Endothelial cell (in vitro differentiated cells): ENCODE measurements around the gene CTNNA2. TPM values are rescaled to one million over a fixed set of nuclear protein-coding genes. Genes with fewer than 3 reads are reported as not detected.
A peak's percentile ranks its signal among the peaks of the same experiment; 100 is the strongest.

Experiments
- DNase-seq: peaks from one replicate; pipeline ENCODE4 v3.0.0; 2021; ENCODE audit warnings: low spot score
- H3K27ac Mint-ChIP-seq: one replicate; pipeline ENCODE4 v1.8.0; 2021; ENCODE audit warnings: mixed read lengths, inconsistent platforms; ENCODE audit not compliant: unreplicated experiment
- H3K27me3 Mint-ChIP-seq: one replicate; pipeline ENCODE4 v1.8.0; 2021; ENCODE audit warnings: mild to moderate bottlenecking, moderate library complexity, mixed read lengths, inconsistent platforms; ENCODE audit not compliant: unreplicated experiment
- H3K36me3 Mint-ChIP-seq: one replicate; pipeline ENCODE4 v1.8.0; 2021; ENCODE audit warnings: mild to moderate bottlenecking, low read depth, mixed read lengths, inconsistent platforms; ENCODE audit not compliant: unreplicated experiment
- H3K4me1 Mint-ChIP-seq: one replicate; pipeline ENCODE4 v1.8.0; 2021; ENCODE audit warnings: mild to moderate bottlenecking, mixed read lengths, inconsistent platforms; ENCODE audit not compliant: unreplicated experiment
- H3K4me3 Mint-ChIP-seq: one replicate; pipeline ENCODE4 v1.8.0; 2021; ENCODE audit warnings: mild to moderate bottlenecking, mixed read lengths, inconsistent platforms; ENCODE audit not compliant: unreplicated experiment
- H3K9me3 Mint-ChIP-seq: one replicate; pipeline ENCODE4 v1.8.0; 2021; ENCODE audit warnings: mixed read lengths, inconsistent platforms; ENCODE audit not compliant: unreplicated experiment
- total RNA-seq: library from RNA; stranded (reverse); fragmentation: NEBNext Ultra II Directional; extraction: Animal tissue kit (Norgen Biotek cat#: 25700); gene quantifications from one replicate; pipeline ENCODE4 v1.2.1, GENCODE V29; 2021; ENCODE audit not compliant: unreplicated experiment
- TF ChIP-seq, protein P1 (sequence below): fragments of 200-600 bp; sonication (generic); IDR thresholded peaks from one replicate; pipeline ENCODE4 v1.5.0; 2021; ENCODE audit warnings: antibody characterized with exemption; ENCODE audit not compliant: unreplicated experiment

CTNNA2 gene
- total RNA-seq, 1 donor from 2014 or later: 4.7 TPM

DNA sequence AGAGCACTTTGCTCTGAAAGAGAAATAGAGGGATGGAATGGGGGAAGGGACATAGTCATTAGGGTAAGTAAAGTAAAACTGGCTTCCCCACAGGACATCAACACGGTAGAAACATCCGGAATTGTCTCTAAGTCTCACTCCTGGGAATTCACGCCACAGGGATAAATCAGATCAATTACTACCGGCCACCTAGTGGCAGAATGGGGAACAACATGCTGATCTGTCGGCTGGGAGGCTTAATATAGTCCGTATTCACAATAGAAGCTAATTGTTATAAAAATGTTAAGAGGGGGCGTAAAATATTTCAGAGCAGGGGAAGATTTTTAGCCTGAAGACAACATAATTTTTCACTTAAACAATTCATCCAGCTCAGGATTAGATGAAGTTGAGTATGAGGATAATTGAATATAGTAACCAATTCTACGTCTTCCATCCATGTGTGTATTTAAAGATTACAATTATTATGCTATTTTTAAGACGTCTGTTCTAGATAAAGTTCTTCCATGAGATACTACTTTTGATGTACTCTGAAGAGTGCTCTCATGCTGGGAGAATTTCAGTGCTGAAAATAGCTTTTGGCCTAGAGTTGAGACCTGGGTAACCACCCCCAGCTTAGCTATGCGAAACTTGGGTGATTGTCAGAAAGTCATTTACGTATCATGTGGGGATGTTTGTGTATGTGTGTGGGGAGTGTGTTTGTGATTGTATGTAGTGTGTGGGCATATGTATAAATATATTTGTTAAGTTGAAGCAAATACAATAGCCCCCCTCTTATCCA, 726.0 kb downstream of the CTNNA2 start:
- DNase-seq: peak; percentile 63
- Mint-ChIP-seq H3K9me3 (no peaks in the 10 kb centered on the region), H3K36me3 (no peaks in the 10 kb centered on the region), H3K27me3 (peaks cover 2% of the 10 kb centered on the region), H3K4me3 (no peak overlapping the region), H3K27ac (no peak overlapping the region), H3K4me1 (no peaks in the 10 kb centered on the region)
- TF ChIP-seq, protein P1, sequence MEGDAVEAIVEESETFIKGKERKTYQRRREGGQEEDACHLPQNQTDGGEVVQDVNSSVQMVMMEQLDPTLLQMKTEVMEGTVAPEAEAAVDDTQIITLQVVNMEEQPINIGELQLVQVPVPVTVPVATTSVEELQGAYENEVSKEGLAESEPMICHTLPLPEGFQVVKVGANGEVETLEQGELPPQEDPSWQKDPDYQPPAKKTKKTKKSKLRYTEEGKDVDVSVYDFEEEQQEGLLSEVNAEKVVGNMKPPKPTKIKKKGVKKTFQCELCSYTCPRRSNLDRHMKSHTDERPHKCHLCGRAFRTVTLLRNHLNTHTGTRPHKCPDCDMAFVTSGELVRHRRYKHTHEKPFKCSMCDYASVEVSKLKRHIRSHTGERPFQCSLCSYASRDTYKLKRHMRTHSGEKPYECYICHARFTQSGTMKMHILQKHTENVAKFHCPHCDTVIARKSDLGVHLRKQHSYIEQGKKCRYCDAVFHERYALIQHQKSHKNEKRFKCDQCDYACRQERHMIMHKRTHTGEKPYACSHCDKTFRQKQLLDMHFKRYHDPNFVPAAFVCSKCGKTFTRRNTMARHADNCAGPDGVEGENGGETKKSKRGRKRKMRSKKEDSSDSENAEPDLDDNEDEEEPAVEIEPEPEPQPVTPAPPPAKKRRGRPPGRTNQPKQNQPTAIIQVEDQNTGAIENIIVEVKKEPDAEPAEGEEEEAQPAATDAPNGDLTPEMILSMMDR: peak; percentile 92

DNA sequence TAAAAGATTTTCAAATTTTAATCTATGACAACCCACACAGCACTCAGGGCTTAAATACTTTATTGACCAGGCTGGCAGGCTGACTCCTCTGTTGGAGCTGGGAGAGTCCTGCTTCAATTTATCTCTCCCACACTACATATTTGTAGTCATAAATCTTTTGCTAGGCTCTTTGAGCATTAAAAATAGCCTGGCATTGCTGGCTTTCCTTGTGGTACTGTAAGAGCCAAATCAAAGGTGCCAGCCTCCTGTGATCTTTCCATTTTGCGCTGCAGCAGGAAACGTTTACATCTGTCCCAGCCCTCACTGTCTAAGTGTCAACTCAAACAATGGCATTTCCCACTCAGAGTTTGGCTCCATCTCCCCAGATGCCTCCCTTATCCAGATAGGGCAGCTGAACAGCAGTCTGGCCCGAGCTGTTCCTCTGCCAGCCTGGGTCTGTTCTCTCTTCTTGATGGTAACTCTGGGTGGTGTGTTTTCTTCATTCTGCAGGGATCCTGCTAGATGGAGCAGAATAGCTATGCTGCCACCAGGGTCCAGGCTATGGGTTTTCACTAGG, 729.6 kb downstream of the CTNNA2 start:
- Mint-ChIP-seq H3K36me3 (no peaks in the 10 kb centered on the region), H3K27me3 (peaks cover 2% of the 10 kb centered on the region), H3K9me3 (no peaks in the 10 kb centered on the region), H3K4me3 (no peak overlapping the region), H3K4me1 (no peaks in the 10 kb centered on the region), H3K27ac (no peak overlapping the region)
- no peak for DNase-seq
- TF ChIP-seq, protein P1: no peak

DNA sequence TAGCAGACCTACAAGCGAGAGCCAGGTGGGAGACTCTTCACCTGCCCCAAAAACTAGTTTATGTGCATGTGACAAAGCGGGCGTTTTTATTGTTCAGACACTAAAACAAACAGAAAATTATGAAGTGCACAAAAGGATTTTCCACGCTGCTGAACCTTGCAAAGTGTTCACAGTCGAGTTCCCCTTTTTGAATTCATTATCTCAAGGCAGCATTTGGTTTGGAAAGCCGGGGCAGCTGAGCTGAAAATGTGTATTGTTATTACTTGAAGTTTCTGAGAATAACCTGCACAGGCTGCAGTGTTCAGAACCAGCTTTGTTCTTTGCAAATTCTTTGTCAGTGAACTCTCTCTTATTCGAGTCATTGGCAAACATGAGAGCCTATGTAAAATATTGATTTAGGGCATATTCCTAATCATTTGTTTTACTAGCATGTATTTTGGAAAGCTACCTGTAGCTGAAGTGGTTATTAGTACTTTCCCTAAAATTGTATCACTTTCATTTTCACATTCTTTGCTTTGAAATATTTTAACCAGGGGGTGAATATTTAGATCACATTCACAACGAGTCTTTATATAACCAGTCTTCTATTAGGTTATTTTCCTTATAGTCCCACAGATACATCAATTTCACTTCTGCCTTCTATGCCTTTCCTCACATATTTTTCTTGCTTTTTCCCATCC, 732.2 kb downstream of the CTNNA2 start:
- no peak for DNase-seq
- peaks cover 2% of the 10 kb centered on the region for H3K27me3 Mint-ChIP-seq
- H3K36me3 Mint-ChIP-seq: no peaks in the 10 kb centered on the region
- H3K9me3 Mint-ChIP-seq: no peaks in the 10 kb centered on the region
- no peaks in the 10 kb centered on the region for H3K4me1 Mint-ChIP-seq
- no peak overlapping the region for H3K27ac Mint-ChIP-seq
- H3K4me3 Mint-ChIP-seq: no peak overlapping the region
- TF ChIP-seq, protein P1: no peak

DNA sequence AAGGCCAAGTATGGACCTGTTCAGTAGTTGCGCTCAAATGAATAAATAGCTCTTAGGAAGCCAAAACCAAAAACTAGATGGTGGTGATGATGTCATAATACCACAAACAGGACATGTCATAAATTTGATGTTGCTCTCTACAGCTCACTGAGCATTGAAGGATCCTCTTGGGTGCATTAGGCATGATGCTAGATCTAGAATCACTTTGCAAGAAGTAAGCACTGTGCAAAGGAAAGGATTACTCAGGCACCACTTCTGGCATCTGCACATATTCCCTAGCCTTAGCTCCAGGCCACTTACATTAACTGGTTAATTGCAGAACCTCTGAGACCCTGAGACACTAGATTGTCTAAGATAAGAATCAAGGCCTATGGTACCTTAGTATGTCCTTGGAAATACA, 733.7 kb downstream of the CTNNA2 start:
- no peaks in the 10 kb centered on the region for H3K4me1 Mint-ChIP-seq
- H3K4me3 Mint-ChIP-seq: no peak overlapping the region
- H3K36me3 Mint-ChIP-seq: no peaks in the 10 kb centered on the region

More for the DNA sequence above, 733.7 kb downstream of the CTNNA2 start:
- Mint-ChIP-seq H3K9me3 (no peaks in the 10 kb centered on the region), H3K27ac (no peak overlapping the region), H3K27me3 (peaks cover 2% of the 10 kb centered on the region)
- TF ChIP-seq, protein P1: no peak
- no peak for DNase-seq
